ENCODE results near the gene TMEM123. TPM values are rescaled to one million over a fixed set of nuclear protein-coding genes. Genes with fewer than 3 reads are reported as not detected.

Gene TMEM123
- total RNA-seq, 1 experiment from 2014 or later, result 116 TPM

- TF ChIP-seq GABPB1 (CRISPR knock-in tag; IDR thresholded peaks at IDR 0.05) (no peak), HMGA2 (CRISPR knock-in tag; IDR thresholded peaks at IDR 0.05) (no peak), ZNF423 (CRISPR knock-in tag; IDR thresholded peaks at IDR 0.05) (no peak)
These were observed 15.5 kb upstream of the TMEM123 start (continued) for GRCh38 chr11:102467853-102468580.

- Mint-ChIP-seq H3K36me3 (no peaks in the 10 kb centered on the region), H3K4me3 (no peak overlapping the region), H3K27me3 (ENCODE audit: low read depth) (no peaks in the 10 kb centered on the region), H3K9me3 (no peaks in the 10 kb centered on the region), H3K4me1 (no peaks in the 10 kb centered on the region), H3K27ac (no peak overlapping the region)
- POLR2A ChIA-PET, result no interaction called here
- DNase-seq (ENCODE audit: low spot score) (no peak), ATAC-seq (no peak)
- no peak for TF ChIP-seq MXD4 (CRISPR knock-in tag; IDR thresholded peaks at IDR 0.05; ENCODE audit: borderline replicate concordance)
- no peak for TF ChIP-seq TCF7 (CRISPR knock-in tag; IDR thresholded peaks at IDR 0.05; ENCODE audit: low read depth)
- TF ChIP-seq KAT7 (CRISPR knock-in tag; IDR thresholded peaks at IDR 0.05; ENCODE audit: borderline replicate concordance), result no peak
- no peak for TF ChIP-seq SMAD4 (CRISPR knock-in tag; IDR thresholded peaks at IDR 0.05)
- no peak for TF ChIP-seq ZNF425 (CRISPR knock-in tag; conservative IDR thresholded peaks at IDR 0.05)
- no peak for TF ChIP-seq CTCF (IDR thresholded peaks at IDR 0.05)
- no peak for TF ChIP-seq SMAD3 (CRISPR knock-in tag; IDR thresholded peaks at IDR 0.05; ENCODE audit: borderline replicate concordance)
- no peak for TF ChIP-seq ATF1 (CRISPR knock-in tag; IDR thresholded peaks at IDR 0.05)
- no peak for TF ChIP-seq RORB (CRISPR knock-in tag; IDR thresholded peaks at IDR 0.05)
- CTCF ChIA-PET, result no interaction called here
These were observed 14.6 kb upstream of the TMEM123 start for GRCh38 chr11:102467080-102467708.

GRCh38 chr11:102465696-102466095 is 13.1 kb upstream of the TMEM123 start:
- no peaks in the 10 kb centered on the region for H3K36me3 Mint-ChIP-seq
- H3K4me1 Mint-ChIP-seq, result no peaks in the 10 kb centered on the region
- TF ChIP-seq CREB1 (CRISPR knock-in tag; IDR thresholded peaks at IDR 0.05) (no peak), TEAD4 (CRISPR knock-in tag; IDR thresholded peaks at IDR 0.05) (no peak), ZNF317 (CRISPR knock-in tag; IDR thresholded peaks at IDR 0.05; ENCODE audit: borderline replicate concordance, low read depth) (no peak), ATF6 (CRISPR knock-in tag; IDR thresholded peaks at IDR 0.05) (no peak)
- DNase-seq (ENCODE audit: low spot score), result no peak
- no peaks in the 10 kb centered on the region for H3K27me3 Mint-ChIP-seq (ENCODE audit: low read depth)
- H3K4me3 Mint-ChIP-seq, result no peak overlapping the region
- H3K9me3 Mint-ChIP-seq, result no peaks in the 10 kb centered on the region
- ChIA-PET CTCF (interaction anchor here (0.6 kb wide), 1 partner anchor 606 kb away, joined by 3 read pairs; no protein-coding TSS in a partner anchor), POLR2A (no interaction called here)
- ATAC-seq, result no peak
- no peak overlapping the region for H3K27ac Mint-ChIP-seq
